Fibroblast of gingiva (primary cell): ENCODE measurements around the gene CHTF18.
"Not testable (repeated sequence)": the region's sequence is repeated elsewhere in the genome, so short reads cannot be mapped to it uniquely, and the experiment has no call there.

ENCODE experiments used
- DNase-seq: peaks from one replicate; pipeline ENCODE4 v3.0.0-alpha.2; 2011; ENCODE audit warnings: low read depth

CHTF18 gene

DNA sequence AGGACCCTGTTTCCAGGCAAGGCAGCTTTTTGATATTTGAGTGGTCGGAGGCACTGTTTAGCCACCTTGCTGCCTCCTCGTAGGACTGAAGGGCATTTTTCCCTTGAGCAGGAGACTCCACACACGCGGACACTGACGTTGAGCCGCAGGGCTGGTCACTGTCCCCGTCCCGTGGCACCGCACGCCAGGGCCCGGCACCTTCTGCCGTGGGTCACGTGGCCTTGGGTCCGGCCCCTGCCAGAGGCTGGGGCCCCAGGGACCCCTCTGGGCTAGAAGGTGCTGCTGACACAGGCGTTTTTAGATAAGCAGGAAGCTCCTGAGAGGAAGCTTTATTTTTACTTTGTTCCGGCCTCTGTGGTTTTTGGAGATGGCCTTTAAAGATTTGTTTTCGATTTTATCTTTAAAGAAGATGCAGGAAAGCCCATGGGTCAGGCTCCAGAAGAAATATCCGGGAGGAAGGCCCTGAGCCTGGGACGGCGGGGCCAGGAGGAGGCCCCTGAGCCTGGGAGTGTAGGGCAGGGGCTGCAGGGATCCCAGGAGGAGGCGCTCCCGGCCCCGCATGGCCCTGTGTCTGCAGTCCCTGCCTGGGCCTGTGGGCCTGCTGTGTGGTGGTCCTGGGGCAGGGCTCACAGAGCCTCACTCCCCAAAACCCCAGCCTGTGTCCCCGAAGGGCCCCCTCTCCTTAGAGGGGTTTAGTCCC is 42.6 kb downstream of the CHTF18 start:
- DNase-seq, result no peak

DNA sequence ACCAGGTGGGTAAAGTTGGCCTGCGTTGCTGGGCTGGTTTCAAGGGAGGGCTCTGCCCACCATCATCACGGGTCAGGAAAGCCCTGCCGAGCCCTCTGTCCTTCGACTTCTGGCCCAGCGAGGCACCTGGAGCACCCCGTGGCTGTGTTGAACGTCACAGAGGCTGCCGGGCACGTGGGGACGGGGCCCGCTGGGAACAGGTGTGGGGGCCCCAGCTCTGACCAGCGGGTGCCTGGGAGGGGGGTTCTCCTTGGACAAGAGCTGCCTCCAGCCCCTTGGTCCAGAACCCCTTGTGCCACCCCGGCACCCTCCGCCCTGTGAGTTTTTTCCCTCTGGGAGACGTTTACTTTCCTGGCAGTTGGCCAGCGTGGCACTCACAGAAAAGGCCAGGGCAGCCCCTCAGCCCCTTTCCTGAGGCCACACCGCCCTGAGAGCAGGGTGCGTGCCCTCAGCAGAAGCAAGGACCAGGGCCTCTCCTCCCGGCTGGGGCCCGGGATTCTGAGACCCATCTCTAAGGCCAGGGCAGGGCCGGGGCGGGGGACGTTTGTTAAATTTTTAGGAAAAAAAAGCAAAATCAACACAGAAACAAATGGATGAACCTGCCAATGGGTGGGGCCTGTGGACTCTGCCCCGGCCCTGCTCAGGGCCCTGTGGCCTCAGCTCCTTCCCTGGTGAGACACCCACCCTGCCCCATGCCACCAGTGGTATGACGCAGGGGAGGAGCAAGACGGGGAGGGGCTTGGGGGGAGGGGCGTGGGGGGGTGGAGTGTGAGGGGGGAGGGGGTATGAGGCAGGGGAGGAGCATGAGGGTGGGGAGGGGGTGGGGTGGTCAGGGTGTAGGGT is 43.4 kb downstream of the CHTF18 start:
- no peak for DNase-seq

DNA sequence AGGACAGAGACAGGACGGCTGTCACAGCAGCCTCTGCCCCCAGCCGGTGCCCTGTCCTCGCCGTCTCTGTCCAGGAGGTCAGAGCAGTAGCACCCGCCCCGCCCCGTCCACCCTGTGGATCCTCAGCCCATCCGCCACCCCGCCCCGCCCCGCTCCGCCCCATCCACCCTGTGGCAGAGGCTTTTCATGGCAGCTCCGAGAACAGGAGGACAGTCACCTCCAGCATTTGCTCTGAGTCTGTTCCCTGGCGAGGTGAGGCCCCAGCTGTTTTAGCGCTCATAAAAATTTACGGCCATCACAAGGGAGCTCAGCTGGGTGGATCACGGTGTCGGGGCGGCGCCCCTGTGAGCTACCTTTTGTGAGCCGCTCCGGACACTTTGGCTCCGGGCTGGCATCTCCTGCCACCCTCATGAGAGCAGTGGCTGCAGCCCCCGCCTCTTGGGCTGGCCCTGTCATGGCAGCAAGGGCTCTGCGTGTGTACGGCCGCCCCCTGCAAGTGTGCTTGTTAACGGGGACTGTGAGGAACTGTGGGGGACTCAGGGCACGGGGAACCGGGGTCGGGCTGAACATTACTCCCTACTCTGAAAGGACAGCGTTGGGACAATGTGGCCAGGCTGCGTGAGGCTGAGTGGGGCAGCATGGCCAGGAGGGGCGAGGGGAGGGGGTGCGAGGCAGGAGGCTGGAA is 44.4 kb downstream of the CHTF18 start:
- DNase-seq, result no peak

DNA sequence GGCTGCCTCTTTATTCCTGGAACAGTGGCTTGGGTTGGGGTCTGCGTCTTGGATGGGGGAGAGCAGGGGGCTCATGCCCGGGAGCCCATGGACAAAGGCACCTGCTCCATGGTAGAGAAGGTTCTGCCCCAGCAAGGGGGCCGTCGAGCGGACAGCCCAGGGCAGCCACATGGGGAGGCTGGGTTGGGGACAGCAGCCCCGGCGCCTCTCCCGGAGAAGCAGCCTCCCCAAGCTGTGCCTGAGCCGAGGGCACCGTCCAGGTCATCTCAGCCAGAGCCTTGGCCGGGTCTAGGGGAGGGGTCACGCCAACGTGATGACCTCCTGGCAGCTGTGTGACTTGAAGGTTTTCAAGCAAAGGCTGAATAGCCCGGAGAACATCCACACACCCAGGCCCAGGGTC is 45.0 kb downstream of the CHTF18 start:
- no peak for DNase-seq

DNA sequence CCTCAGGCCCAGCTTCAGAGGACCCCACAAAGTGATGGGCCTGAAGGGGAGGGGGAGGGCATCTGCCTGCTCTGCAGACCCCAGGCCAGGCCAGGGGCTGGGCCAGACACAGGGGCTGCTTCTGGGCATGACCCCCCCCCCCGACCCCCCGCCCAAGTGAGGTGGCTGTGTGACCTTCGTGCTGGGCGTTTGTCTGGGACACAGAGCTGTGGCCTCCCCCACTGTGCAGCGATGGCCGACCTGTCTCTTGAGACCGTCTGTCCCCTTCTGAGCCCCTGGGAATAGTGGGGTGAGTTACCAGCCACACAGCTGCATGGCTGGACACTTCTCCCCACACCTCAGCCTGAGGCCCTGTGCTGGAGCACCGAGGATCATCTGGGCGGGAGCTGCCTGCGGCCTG is 47.0 kb downstream of the CHTF18 start:
- DNase-seq, result no peak

DNA sequence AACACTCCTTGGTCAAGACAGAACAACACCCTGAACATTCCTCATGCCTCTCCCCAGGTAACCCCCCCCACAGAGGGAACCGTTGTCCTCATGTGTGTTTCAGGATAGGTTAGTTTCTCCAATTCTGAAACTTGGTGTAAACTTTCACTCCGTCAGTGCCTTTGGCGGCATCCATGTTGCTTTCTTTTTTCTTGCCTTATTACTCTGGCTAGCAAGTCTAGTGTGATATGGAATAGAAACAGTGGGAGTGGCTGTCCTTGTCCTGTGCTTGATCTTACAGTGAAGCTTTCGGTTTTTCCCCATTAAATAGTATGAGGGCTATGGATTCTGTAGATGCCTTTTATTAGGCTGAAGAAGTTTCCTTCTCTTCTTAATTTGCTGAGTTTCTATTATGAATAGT is 47.8 kb downstream of the CHTF18 start:
- DNase-seq, result no peak

DNA sequence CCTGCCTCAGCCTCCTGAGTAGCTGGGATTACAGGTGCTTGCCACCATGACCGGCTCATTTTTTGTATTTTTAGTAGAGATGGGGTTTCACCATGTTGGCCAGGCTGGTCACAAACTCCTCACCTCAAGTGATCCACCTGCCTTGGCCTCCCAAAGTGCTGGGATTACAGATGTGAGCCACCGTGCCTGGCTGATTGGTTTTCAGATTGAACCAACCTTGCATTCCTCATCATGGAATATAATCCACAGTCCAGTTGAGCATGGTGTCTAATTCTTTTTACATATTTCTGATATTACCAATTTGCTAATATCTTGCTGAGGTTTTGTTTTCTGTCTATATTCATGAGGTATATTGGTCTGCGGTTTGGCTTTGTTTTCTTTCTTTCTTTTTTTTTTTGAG is 48.4 kb downstream of the CHTF18 start:
- DNase-seq, result not testable (repeated sequence)

DNA sequence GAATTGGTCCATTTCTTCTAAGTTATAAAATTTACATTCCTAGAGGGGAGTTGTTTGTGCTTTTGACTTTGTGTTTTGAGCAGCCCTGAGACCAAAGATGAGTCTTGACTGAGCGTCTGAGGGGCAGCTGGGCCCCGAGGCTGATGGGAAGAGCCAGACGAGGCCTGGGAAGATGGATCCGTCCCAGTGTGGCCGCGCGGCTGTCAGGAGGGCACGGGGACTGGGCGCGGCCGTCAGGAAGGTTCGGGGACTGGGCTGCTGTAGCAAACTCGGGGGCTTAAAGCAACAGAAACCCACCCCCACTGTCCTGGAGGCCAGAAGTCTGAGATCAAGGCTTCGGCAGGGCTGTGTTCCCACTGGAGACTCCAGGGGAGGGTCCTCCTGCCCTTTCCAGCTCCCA is 50.3 kb downstream of the CHTF18 start:
- DNase-seq, result no peak

DNA sequence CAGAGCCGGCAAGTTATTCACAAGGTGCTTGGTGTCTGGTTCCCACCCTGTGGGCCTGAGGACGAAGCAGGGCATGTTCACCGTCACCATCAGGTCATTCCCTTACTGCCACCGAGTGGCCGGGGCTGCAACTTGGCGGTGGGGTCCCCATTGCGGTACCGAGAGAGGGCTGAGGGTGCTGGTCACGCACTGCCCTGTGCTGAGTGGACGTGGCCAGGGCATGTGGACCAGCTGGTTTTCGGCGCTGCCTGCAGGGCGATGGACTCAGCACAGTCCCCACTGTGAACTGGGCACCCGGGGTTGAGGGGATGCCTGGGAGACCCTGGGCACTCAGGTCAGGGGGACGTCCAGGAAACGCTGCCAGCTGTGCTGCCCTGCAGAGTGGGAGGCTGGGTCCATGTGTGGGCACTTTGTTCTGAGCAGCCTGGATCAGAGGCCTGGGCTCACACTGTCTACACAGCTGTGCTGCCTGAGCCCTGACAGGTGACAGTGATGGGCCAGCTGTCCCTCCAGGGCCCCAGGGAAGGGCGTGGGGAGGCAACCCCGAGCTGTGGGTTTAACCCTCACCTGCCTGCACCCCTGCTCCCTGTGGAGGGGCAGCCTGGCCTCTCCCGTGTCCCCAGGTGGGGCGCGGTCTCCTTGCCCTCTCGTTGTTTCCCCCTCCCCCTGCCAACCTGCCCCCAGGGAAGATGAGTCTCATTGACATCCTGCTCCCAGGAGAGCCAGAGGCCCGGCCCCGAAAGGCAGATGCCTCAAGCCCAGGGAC is 51.4 kb downstream of the CHTF18 start:
- DNase-seq, result no peak

DNA sequence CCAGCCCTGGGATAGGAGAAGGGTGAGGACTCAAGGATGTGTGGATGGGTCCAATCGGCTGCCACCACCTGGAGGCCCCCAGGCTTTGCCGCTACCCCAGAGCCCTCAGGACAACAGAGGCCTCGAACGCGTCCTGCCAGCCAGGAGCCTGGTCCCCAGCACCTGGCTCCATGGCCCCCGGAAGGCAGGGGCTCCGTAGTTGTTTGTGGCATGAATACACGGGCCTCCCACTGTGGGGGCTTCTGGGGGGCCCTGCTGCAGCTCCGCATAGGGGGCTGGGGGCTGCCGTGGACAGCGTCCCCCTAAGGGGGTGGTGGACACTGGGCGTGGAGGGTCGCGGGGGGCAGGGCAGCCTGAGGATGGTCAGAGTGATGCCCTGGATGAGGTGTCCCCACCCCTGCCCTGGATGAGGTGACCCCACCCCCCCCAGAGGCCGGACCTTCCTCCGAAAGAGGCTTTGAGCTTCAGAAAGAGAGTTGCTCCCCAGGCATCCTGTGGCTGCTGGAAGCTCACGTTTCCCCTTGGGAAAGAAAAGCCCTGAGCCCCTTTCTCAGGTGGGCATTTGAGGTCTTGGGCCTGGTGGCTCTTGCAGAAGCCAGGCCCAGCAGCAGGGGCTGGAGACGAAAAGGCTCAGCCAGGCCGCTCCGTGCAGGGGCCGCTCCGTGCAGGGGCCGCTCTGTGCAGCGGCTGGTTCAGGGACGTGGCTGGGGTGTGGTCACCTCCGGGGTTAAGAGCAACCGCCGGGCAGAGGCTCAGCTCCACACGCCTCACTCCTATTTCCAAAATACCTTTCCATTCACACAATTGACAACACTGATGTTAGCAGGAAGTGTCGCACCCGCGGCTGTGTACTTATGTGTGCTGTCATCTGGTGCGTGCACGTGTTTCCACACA is 52.4 kb downstream of the CHTF18 start:
- DNase-seq, result no peak

DNA sequence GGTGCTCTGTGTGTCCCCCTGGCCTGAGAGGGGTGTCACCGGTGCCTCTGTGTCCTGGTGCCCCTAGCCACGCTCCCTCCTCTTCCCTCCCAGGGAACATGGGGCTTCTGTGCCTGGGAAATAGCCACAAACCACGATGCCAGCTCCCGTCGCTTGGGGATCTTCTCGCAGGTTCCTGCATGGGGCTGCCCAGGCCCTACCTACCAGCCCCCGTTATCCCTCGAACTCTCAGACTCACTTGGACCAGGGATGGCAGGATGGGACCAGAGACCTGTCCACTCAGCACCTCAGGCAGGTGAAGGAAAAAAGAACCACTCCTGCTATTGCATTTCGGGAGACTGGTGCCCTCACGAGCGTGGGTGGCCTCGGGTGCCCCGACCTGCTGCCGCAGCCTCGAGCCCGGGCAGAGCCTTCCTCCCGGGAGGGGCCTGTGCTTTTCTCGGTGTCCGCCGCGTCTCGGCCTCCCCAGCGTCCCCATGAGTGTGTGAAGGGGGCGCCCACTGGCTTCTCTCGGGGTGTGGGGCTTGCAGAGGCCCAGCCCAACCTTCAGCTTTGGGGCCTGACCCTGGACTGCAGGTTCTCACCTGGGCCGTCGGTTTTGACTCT is 53.1 kb downstream of the CHTF18 start:
- no peak for DNase-seq

DNA sequence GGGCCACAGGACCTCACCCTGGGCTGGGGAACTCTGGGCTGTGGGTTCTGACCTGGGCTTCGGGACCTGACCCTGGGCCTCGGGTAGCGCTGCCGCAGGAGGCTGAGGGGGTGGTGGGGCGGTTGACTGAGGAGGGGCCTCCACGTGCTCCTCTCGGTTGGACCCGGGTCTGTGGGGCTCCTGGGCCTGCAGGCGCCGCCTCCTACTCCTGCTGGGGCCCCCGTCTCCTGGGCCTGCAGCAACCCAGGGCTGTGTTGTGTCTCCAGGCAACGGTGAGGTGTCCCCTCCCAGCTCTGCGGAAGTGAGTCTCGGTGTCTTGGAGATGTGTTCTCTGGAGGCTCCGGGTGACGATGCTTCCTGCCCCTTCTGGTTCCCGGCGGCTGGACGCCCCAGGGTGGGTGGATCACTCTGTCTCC is 53.6 kb downstream of the CHTF18 start:
- no peak for DNase-seq

DNA sequence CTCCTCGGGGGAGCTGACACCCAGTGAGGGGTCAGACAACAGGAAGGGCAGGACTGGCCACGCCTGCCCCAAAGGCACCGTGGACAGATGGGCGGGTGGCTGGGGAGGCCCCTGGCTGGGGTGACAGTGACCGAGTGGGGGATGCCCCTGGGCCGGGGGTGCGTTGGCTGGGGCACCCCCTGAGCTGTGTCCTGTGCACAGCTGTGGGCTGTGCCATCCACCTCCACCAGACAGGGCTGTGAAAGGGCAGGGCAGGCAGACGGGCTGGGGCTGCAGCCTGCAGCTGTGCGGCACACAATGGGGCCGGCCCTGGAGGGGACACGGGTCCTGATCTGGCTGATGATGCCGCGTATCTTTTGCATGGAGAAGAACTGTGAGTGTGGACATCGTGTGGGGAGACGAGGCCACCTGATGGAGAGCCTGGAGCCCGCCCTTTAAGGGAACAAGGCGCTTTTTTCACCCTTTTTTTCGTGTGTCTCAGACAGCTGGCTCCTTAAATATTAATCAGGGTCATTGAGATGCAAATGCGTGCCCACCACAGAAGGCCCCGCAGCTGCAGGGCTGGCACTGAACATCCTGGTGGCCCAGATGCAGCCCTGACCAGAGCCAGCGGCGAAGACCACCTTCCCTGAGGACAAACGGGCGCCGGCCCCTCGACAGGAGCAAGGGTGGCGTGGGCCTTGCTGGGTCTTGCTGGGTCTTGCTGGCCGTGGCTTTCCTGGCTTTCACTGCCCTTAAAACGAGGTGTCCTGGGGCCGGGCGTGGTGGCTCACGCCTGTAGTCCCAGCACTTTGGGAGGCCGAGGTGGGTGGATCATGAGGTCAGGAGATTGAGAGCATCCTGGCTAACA is 54.5 kb downstream of the CHTF18 start:
- no peak for DNase-seq

DNA sequence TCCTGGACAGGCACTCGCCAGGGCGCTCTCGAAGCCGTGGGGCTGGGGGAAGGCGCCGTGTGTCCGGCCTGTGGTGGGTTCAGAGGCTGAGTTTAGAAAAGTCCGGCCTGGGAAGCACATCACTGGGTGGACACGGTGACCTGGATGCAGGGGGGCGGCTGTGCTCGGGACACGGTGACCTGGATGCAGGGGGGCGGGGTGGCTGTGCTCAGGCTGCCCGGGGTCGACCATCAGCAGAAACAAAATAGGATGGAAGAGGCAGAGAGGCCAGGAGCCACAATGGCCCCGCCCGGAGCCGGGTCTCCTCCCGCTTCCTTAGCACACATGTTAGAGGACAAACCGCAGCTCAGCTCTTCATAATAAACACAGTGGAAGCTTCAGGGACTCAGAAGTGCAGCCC is 55.4 kb downstream of the CHTF18 start:
- DNase-seq, result no peak

DNA sequence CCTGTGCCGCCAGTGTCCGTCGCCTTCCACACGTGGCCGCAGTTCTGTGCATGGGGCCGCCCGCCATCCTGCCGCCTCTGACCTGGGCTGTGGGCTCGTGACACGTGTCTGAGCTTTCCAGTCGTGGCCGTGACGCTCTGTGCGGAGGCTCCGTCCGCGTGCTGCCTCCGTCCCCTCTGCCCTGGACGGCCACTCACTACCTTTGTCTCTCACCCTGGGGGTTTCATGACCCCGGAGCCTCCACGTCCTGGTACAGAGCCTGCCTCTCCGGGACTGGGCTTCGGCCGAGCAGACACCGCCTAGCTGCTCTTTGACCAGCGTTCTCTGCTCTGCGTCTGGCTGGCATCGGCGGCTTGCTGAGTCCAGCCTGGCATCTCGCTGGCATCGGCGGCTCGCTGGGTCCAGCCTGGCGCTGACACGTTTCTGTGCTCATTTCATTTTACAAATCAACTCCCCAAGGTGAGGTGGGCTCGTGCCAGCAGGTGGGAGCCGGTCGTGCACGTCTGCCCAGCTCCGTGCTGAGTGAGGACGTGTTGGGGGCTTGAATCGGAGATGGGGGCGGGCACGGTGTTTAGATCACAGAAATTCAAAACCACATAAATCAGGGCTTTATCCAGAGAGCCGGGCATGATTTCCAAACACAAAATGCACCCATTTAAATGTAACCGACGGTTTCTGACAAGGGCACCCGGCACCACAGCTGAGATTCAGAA is 56.4 kb downstream of the CHTF18 start:
- DNase-seq, result no peak

DNA sequence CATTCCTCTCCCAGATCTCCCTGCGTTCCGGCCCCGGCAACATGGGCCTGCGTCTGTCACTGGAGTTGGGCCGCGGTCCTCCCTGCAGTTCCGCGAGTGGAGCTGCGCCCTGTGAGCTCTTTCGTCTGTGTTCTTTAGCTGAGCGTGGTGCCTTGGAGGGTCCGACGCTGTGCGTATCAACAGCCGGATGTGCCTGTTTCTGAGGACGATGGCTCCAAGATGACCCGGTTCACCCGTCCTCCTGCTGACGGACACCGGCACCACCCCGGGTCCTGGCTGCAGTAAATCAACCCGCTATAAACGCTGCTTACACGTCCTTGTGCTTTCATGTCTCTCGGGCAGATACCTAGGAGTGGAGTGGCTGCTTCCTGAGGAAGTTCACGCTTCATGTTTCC is 56.9 kb downstream of the CHTF18 start:
- no peak for DNase-seq

DNA sequence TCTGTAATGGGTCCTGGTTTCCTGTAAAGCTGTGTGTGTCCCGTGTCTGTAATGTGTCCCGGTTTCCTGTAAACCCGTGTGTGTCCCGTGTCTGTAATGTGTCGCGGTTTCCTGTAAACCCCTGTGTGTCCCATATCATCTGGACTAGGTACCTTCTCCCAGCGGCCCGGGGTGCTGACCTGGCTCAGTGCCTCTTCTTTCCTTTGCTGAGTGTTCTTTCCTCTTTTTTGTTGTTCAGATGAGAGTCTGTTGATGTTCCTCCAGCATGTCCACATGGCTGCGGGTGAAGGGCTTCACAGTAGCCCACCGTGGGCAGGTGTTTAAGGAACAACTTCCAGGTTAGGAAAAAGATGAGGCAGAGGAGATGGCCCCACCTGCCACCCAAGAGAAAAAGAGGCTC is 58.7 kb downstream of the CHTF18 start:
- no peak for DNase-seq
